GM23338 (cell line): Measurements from ENCODE around the gene GTF2A1. TPM values are rescaled to one million over a fixed set of nuclear protein-coding genes. Genes with fewer than 3 reads are reported as not detected.

Experiments used
- ATAC-seq: fragments of 200-7000 bp; cut with Tn5 transposase; 3 replicates; pipeline ENCODE4 v1.9.1; 2020
- DNase-seq: peaks from one replicate; pipeline ENCODE4 v3.0.0-alpha.2; 2015; ENCODE audit warnings: low spot score
- H2AFZ ChIP-seq: fragments of 200-600 bp; sonication (generic); 2 replicates; pipeline ENCODE4 v1.8.0; 2016; ENCODE audit warnings: antibody characterized with exemption, mild to moderate bottlenecking, moderate library complexity
- H3F3A ChIP-seq: fragments of 200-600 bp; sonication (generic); replicated peaks from 2 replicates; pipeline ENCODE4 v1.8.0; 2017; ENCODE audit warnings: antibody characterized with exemption, mixed run types, low read depth
- H3K27ac ChIP-seq: fragments of 200-600 bp; sonication (generic); 2 replicates; pipeline ENCODE4 v1.6.1; 2016; ENCODE audit warnings: low read depth
- H3K27me3 ChIP-seq: fragments of 200-600 bp; sonication (generic); 2 replicates; pipeline ENCODE4 v1.8.0; 2016; ENCODE audit warnings: mild to moderate bottlenecking, mixed run types, moderate library complexity; ENCODE audit not compliant: insufficient read depth
- H3K36me3 ChIP-seq: fragments of 200-600 bp; sonication (generic); 2 replicates; pipeline ENCODE4 v1.8.0; 2016; ENCODE audit warnings: mild to moderate bottlenecking; ENCODE audit not compliant: insufficient read depth
- H3K4me1 ChIP-seq: fragments of 200-600 bp; sonication (generic); 2 replicates; pipeline ENCODE4 v1.8.0; 2016; ENCODE audit warnings: mild to moderate bottlenecking, moderate library complexity; ENCODE audit not compliant: insufficient read depth
- H3K4me2 ChIP-seq: fragments of 200-600 bp; sonication (generic); 2 replicates; pipeline ENCODE4 v1.7.1; 2017; ENCODE audit warnings: mixed run types
- H3K4me3 ChIP-seq: fragments of 200-600 bp; sonication (generic); 2 replicates; pipeline ENCODE4 v1.6.1; 2016; ENCODE audit warnings: mixed run types
- H3K79me2 ChIP-seq: fragments of 200-600 bp; sonication (generic); replicated peaks from 2 replicates; pipeline ENCODE4 v1.8.0; 2017; ENCODE audit warnings: mild to moderate bottlenecking; ENCODE audit not compliant: insufficient read depth
- H3K9me2 ChIP-seq: fragments of 200-600 bp; sonication (generic); 2 replicates; pipeline ENCODE4 v1.8.0; 2017; ENCODE audit not compliant: insufficient read depth
- H4K20me1 ChIP-seq: fragments of 200-600 bp; sonication (generic); replicated peaks from 2 replicates; pipeline ENCODE4 v1.8.0; 2017; ENCODE audit warnings: mild to moderate bottlenecking; ENCODE audit not compliant: insufficient read depth
- H3K27ac Mint-ChIP-seq: 2 replicates; pipeline ENCODE4 v1.8.0; 2020; ENCODE audit warnings: inconsistent platforms, mild to moderate bottlenecking, moderate library complexity, mixed read lengths
- H3K27me3 Mint-ChIP-seq: 3 replicates; pipeline ENCODE4 v1.8.0; 2022; ENCODE audit warnings: low read depth, mild to moderate bottlenecking, moderate library complexity, mixed read lengths, inconsistent platforms; ENCODE audit not compliant: insufficient read depth, poor library complexity
- H3K36me3 Mint-ChIP-seq: 3 replicates; pipeline ENCODE4 v1.8.0; 2021; ENCODE audit warnings: low read depth, mild to moderate bottlenecking, inconsistent platforms, moderate library complexity, mixed read lengths
- H3K4me1 Mint-ChIP-seq: 3 replicates; pipeline ENCODE4 v1.8.0; 2020; ENCODE audit warnings: mild to moderate bottlenecking, inconsistent platforms, mixed read lengths
- H3K4me3 Mint-ChIP-seq: 3 replicates; pipeline ENCODE4 v1.8.0; 2021; ENCODE audit warnings: moderate library complexity, mild to moderate bottlenecking, inconsistent platforms, mixed read lengths
- H3K9me3 Mint-ChIP-seq: 3 replicates; pipeline ENCODE4 v1.8.0; 2020; ENCODE audit warnings: moderate library complexity, mild to moderate bottlenecking, inconsistent platforms, mixed read lengths
- CREB1 ChIP-seq: fragments of 250-450 bp; sonication (Bioruptor Pico); IDR thresholded peaks from 2 replicates; pipeline ENCODE4 v1.5.0; 2020; ENCODE audit warnings: low read depth, mild to moderate bottlenecking, moderate library complexity
- CTCF ChIP-seq, 2 experiments: fragments of 200-600 bp in 1 of 2; sonication (generic) in 1 of 2; conservative IDR thresholded peaks; 2 replicates each; pipeline versions ENCODE4 v1.5.1 to v1.6.1; 2016 to 2017; ENCODE audit warnings: antibody characterized with exemption in 2 of 2, low read depth in 2 of 2, mild to moderate bottlenecking in 2 of 2, moderate library complexity in 1 of 2
- JUNB ChIP-seq: IDR thresholded peaks from one replicate; pipeline ENCODE4 v1.6.1; 2016; ENCODE audit warnings: antibody characterized with exemption; ENCODE audit not compliant: unreplicated experiment
- STAT1 ChIP-seq: IDR thresholded peaks from one replicate; pipeline ENCODE4 v1.6.1; 2016; ENCODE audit warnings: antibody characterized with exemption; ENCODE audit not compliant: unreplicated experiment
- ZNF114 ChIP-seq: fragments of 250-450 bp; sonication (Bioruptor Pico); IDR thresholded peaks from 2 replicates; pipeline ENCODE4 v1.5.0; 2020; ENCODE audit warnings: mild to moderate bottlenecking, moderate library complexity
- ZNF331 ChIP-seq: fragments of 250-450 bp; sonication (Bioruptor Pico); IDR thresholded peaks from 2 replicates; pipeline ENCODE4 v1.5.0; 2020; ENCODE audit warnings: low read depth, mild to moderate bottlenecking, moderate library complexity
- polyA plus RNA-seq: library from polyadenylated mRNA; unstranded; fragments of >200 nt; fragmentation: Nextera tagmentation; extraction: Ambion mirVana; gene quantifications from 2 replicates; pipeline ENCODE4 v1.2.1, GENCODE V29; 2016
- total RNA-seq: library from RNA; depleted of rRNA; stranded (reverse); fragments of >200 nt; shearing (Covaris generic); gene quantifications from 2 replicates; pipeline ENCODE4 v1.2.3, GENCODE V29; 2014
- TF ChIP-seq, protein P1 (sequence below): IDR thresholded peaks from one replicate; pipeline ENCODE4 v1.6.1; 2018; ENCODE audit warnings: antibody characterized with exemption; ENCODE audit not compliant: unreplicated experiment
- TF ChIP-seq, protein P2 (sequence below): IDR thresholded peaks from 2 replicates; pipeline ENCODE4 v1.6.1; 2016; ENCODE audit warnings: antibody characterized with exemption
- TF ChIP-seq, protein P3 (sequence below): fragments of 250-450 bp; sonication (Bioruptor Pico); IDR thresholded peaks from 2 replicates; pipeline ENCODE4 v1.5.0; 2020; ENCODE audit warnings: mild to moderate bottlenecking, moderate library complexity

Gene GTF2A1
- total and polyA plus RNA-seq, 2 experiments from 2014 or later = 12.1 to 50.6 TPM

DNA sequence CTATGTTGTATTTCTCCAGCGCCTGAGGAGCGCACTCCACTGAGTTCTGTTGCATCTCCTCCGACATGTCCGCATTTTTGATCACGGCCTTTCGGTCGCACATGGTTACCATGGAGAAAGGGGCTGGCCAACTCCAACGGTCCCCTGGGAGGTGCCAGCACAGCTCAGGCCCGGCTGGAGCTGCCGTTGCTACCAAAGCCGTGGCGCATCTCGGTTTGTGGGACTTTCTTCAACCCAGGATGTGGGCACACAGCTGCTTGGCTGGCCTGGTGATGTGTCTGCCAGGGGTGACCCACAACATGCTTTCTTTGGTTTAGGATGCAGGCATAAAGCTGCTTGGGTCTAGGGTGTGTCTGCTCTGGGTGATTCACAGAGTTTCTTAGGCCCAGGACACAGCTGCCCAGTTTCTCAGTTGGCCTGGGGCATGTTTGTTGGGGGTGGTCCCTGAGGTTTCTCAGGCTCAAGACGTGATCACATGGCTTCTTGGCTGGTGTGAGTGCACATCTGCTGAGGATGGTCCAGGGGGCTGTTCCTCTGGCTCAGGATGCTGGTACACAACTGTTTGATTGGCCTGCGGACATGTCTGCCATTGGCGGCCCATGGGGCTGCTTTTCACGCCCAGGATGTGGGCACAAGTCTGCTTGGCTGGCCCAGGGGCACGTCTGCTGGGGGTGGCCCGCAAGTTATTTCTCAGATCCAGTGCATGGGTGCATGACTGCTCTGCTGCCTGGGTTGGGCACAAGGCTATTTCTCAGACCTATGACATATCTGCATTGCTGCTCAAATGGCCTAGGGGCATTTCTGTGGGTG lies 25.9 kb upstream of the GTF2A1 start (continued):
- TF ChIP-seq, protein P1, sequence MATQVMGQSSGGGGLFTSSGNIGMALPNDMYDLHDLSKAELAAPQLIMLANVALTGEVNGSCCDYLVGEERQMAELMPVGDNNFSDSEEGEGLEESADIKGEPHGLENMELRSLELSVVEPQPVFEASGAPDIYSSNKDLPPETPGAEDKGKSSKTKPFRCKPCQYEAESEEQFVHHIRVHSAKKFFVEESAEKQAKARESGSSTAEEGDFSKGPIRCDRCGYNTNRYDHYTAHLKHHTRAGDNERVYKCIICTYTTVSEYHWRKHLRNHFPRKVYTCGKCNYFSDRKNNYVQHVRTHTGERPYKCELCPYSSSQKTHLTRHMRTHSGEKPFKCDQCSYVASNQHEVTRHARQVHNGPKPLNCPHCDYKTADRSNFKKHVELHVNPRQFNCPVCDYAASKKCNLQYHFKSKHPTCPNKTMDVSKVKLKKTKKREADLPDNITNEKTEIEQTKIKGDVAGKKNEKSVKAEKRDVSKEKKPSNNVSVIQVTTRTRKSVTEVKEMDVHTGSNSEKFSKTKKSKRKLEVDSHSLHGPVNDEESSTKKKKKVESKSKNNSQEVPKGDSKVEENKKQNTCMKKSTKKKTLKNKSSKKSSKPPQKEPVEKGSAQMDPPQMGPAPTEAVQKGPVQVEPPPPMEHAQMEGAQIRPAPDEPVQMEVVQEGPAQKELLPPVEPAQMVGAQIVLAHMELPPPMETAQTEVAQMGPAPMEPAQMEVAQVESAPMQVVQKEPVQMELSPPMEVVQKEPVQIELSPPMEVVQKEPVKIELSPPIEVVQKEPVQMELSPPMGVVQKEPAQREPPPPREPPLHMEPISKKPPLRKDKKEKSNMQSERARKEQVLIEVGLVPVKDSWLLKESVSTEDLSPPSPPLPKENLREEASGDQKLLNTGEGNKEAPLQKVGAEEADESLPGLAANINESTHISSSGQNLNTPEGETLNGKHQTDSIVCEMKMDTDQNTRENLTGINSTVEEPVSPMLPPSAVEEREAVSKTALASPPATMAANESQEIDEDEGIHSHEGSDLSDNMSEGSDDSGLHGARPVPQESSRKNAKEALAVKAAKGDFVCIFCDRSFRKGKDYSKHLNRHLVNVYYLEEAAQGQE = no peak
- TF ChIP-seq, protein P2, sequence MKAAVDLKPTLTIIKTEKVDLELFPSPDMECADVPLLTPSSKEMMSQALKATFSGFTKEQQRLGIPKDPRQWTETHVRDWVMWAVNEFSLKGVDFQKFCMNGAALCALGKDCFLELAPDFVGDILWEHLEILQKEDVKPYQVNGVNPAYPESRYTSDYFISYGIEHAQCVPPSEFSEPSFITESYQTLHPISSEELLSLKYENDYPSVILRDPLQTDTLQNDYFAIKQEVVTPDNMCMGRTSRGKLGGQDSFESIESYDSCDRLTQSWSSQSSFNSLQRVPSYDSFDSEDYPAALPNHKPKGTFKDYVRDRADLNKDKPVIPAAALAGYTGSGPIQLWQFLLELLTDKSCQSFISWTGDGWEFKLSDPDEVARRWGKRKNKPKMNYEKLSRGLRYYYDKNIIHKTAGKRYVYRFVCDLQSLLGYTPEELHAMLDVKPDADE = no peak
- no peak for TF ChIP-seq CREB1 (CRISPR knock-in tag)
- no peak for TF ChIP-seq ZNF114 (CRISPR knock-in tag)

GRCh38 chr14:81245771-81246170 lies 25.0 kb upstream of the GTF2A1 start:
- H3K27ac Mint-ChIP-seq = no peak overlapping the region
- peaks cover 18% of the 10 kb centered on the region; the same call in 2 of the 3 replicates for H3K36me3 Mint-ChIP-seq
- no peak for DNase-seq
- no peak for TF ChIP-seq JUNB
- TF ChIP-seq STAT1 = no peak
- no peak for TF ChIP-seq ZNF331 (CRISPR knock-in tag)
- TF ChIP-seq, protein P3, sequence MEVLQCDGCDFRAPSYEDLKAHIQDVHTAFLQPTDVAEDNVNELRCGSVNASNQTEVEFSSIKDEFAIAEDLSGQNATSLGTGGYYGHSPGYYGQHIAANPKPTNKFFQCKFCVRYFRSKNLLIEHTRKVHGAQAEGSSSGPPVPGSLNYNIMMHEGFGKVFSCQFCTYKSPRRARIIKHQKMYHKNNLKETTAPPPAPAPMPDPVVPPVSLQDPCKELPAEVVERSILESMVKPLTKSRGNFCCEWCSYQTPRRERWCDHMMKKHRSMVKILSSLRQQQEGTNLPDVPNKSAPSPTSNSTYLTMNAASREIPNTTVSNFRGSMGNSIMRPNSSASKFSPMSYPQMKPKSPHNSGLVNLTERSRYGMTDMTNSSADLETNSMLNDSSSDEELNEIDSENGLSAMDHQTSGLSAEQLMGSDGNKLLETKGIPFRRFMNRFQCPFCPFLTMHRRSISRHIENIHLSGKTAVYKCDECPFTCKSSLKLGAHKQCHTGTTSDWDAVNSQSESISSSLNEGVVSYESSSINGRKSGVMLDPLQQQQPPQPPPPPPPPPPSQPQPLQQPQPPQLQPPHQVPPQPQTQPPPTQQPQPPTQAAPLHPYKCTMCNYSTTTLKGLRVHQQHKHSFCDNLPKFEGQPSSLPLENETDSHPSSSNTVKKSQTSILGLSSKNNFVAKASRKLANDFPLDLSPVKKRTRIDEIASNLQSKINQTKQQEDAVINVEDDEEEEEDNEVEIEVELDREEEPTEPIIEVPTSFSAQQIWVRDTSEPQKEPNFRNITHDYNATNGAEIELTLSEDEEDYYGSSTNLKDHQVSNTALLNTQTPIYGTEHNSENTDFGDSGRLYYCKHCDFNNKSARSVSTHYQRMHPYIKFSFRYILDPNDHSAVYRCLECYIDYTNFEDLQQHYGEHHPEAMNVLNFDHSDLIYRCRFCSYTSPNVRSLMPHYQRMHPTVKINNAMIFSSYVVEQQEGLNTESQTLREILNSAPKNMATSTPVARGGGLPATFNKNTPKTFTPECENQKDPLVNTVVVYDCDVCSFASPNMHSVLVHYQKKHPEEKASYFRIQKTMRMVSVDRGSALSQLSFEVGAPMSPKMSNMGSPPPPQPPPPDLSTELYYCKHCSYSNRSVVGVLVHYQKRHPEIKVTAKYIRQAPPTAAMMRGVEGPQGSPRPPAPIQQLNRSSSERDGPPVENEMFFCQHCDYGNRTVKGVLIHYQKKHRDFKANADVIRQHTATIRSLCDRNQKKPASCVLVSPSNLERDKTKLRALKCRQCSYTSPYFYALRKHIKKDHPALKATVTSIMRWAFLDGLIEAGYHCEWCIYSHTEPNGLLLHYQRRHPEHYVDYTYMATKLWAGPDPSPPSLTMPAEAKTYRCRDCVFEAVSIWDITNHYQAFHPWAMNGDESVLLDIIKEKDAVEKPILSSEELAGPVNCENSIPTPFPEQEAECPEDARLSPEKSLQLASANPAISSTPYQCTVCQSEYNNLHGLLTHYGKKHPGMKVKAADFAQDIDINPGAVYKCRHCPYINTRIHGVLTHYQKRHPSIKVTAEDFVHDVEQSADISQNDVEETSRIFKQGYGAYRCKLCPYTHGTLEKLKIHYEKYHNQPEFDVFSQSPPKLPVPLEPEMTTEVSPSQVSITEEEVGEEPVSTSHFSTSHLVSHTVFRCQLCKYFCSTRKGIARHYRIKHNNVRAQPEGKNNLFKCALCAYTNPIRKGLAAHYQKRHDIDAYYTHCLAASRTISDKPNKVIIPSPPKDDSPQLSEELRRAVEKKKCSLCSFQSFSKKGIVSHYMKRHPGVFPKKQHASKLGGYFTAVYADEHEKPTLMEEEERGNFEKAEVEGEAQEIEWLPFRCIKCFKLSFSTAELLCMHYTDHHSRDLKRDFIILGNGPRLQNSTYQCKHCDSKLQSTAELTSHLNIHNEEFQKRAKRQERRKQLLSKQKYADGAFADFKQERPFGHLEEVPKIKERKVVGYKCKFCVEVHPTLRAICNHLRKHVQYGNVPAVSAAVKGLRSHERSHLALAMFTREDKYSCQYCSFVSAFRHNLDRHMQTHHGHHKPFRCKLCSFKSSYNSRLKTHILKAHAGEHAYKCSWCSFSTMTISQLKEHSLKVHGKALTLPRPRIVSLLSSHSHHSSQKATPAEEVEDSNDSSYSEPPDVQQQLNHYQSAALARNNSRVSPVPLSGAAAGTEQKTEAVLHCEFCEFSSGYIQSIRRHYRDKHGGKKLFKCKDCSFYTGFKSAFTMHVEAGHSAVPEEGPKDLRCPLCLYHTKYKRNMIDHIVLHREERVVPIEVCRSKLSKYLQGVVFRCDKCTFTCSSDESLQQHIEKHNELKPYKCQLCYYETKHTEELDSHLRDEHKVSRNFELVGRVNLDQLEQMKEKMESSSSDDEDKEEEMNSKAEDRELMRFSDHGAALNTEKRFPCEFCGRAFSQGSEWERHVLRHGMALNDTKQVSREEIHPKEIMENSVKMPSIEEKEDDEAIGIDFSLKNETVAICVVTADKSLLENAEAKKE = no peak
- TF ChIP-seq CTCF (conservative IDR thresholded peaks at IDR 0.05; ENCODE audit: low read depth in 2 of 2) = no peak

More at GRCh38 chr14:81245771-81246170, 25.0 kb upstream of the GTF2A1 start:
- H3K4me1 Mint-ChIP-seq = no peaks in the 10 kb centered on the region
- H3K4me3 ChIP-seq = no peak overlapping the region
- H3K4me2 ChIP-seq = no peak overlapping the region
- no peak overlapping the region for H3K27ac ChIP-seq
- no peaks in the 10 kb centered on the region for H3F3A ChIP-seq
- peaks cover 32% of the 10 kb centered on the region for H3K9me3 Mint-ChIP-seq
- H3K36me3 ChIP-seq = no peaks in the 10 kb centered on the region
- no peaks in the 10 kb centered on the region for H3K4me1 ChIP-seq
- H2AFZ ChIP-seq = no peak overlapping the region
- no peak for ATAC-seq
- H3K27me3 ChIP-seq = no peaks in the 10 kb centered on the region
- no peaks in the 10 kb centered on the region for H3K9me2 ChIP-seq
- H3K27me3 Mint-ChIP-seq = peaks cover 4% of the 10 kb centered on the region
- no peaks in the 10 kb centered on the region for H3K79me2 ChIP-seq
- H3K4me3 Mint-ChIP-seq = no peak overlapping the region
- no peaks in the 10 kb centered on the region for H4K20me1 ChIP-seq
